Activated naive CD4-positive, alpha-beta T cell treated with anti-CD3 and anti-CD28 coated beads, Interleukin-2, amount 50 U/mL, for 72 hours (primary cell): ENCODE results near the gene TENM4. TPM values are rescaled to one million over a fixed set of nuclear protein-coding genes. Genes with fewer than 3 reads are reported as not detected.
"Not testable (repeated sequence)": the region's sequence is repeated elsewhere in the genome, so short reads cannot be mapped to it uniquely, and the experiment has no call there.

Experiments
- ATAC-seq, 2 donors: fragments of 150-1000 bp; cut with Tn5 transposase; 2 replicates each; pipeline ENCODE4 v1.10.0; 2021; ENCODE audit warnings: mild to moderate bottlenecking in 2 of 2, moderate library complexity in 2 of 2
- DNase-seq, 2 donors: peaks; one replicate each; pipeline ENCODE4 v3.0.0; 2021 to 2022; ENCODE audit warnings: low spot score in 2 of 2
- H3K27ac Mint-ChIP-seq, 2 donors: one replicate each; pipeline ENCODE4 v1.8.0; 2022; ENCODE audit warnings: mild to moderate bottlenecking in 2 of 2, mixed read lengths in 2 of 2
- H3K36me3 Mint-ChIP-seq, 2 donors: one replicate each; pipeline ENCODE4 v1.8.0; 2022; ENCODE audit warnings: mixed read lengths in 2 of 2
- H3K9me3 Mint-ChIP-seq, 2 donors: one replicate each; pipeline ENCODE4 v1.8.0; 2022; ENCODE audit warnings: mixed read lengths in 2 of 2
- total RNA-seq, 2 donors: library from RNA; stranded (reverse); gene quantifications; one replicate each; pipeline ENCODE4 v1.2.3, GENCODE V29; 2022

TENM4 gene
- total RNA-seq, 2 donors from 2014 or later = not detected

DNA sequence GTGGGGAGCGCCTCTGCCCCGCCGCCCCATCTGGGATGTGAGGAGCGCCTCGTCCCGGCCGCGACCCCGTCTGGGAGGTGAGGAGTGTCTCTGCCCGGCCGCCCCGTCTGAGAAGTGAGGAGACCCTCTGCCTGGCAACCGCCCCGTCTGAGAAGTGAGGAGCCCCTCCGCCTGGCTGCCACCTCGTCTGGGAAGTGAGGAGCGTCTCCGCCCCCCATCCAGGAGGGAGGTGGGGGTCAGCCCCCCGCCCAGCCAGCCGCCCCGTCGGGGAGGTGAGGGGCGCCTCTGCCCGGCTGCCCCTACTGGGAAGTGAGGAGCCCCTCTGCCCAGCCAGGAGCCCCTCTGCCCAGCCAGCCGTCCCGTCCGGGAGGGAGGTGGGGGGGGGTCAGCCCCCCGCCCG lies 249.1 kb downstream of the TENM4 start:
- not testable (repeated sequence) for DNase-seq, H3K27ac Mint-ChIP-seq, ATAC-seq, H3K9me3 Mint-ChIP-seq, H3K36me3 Mint-ChIP-seq

DNA sequence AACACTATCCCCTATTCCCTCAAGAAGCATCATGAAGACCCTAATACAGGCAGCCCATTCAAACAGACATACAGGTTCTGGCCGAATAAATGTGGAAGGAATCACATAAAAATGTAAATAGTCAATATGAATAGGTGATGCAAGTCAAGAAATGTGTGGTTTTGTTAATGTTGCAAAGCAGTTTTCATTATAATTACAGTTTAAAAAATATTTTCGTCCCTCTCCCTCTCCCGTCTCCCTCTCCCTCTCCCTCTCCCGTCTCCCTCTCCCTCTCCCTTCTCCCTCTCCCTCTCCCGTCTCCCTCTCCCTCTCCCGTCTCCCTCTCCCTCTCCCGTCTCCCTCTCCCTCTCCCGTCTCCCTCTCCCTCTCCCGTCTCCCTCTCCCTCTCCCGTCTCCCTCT lies 250.3 kb downstream of the TENM4 start:
- not testable (repeated sequence) for DNase-seq, H3K9me3 Mint-ChIP-seq, ATAC-seq, H3K27ac Mint-ChIP-seq, H3K36me3 Mint-ChIP-seq

DNA sequence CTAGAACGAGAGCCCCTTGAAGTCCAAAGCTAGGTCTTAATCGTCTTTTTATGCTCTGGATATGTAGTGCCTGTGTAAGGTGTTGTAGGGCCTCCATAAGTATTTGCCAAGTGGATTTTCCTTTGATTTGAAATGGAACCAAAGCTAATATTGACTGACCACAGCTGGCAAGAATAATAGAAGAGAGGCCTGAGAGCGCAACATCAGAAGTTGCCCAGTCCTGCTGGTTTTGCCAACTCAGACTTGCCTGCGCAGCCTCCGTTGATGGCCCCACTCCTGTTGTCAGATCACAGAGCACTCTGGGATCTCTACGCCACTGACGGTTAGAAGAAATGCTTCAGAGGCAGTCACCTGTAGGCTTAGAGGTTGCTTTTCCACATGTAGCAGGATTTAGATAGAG lies 251.2 kb downstream of the TENM4 start:
- DNase-seq (no peak), ATAC-seq (no peak)
- H3K36me3 Mint-ChIP-seq = no peaks in the 10 kb centered on the region
- peaks cover 5 to 6% of the 10 kb centered on the region in 2 donors for H3K9me3 Mint-ChIP-seq
- no peak overlapping the region for H3K27ac Mint-ChIP-seq

DNA sequence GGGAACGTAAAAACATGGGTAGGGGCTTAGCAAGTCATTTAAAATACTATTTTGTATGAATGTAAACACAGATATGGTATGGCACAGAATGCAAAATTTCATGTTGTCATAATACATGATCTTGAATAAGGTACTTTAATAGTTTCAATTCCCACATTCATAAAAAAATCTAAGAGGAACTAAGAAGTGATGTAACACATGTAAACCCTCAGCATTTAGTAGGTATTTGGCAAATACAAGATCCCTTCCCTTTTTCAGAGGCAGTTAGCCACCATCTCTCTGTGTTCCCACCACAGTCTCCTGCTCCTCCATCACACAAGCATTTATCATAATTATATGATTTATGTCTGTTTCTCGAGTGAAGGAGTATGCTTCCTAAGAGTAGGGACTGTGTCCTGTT lies 251.8 kb downstream of the TENM4 start:
- Mint-ChIP-seq H3K27ac (no peak overlapping the region), H3K36me3 (no peaks in the 10 kb centered on the region), H3K9me3 (peaks cover under 1 to 1% of the 10 kb centered on the region in 2 donors)
- no peak for ATAC-seq
- no peak for DNase-seq

DNA sequence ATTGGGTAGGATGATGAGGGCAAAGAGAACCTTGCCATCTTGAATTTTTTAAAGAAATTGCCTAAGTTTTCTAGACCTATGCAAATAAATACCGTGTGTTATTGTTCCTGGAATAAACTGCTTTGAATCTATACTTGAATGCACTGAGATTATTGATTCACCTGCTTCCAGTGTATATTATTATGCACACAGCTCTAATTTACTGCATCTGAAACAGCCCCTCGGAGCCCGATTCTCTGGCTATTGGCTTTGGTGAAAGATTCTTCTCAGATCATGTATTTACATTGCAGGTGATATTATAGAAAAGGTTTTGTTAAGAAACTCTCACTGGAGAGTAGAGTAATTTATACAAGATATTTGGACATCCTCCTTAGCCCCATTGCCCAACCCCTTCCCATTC lies 254.2 kb downstream of the TENM4 start:
- DNase-seq (no peak), ATAC-seq (no peak)
- H3K27ac Mint-ChIP-seq = no peak overlapping the region
- H3K9me3 Mint-ChIP-seq = peaks cover 0 to 3% of the 10 kb centered on the region in 2 donors
- no peaks in the 10 kb centered on the region for H3K36me3 Mint-ChIP-seq

DNA sequence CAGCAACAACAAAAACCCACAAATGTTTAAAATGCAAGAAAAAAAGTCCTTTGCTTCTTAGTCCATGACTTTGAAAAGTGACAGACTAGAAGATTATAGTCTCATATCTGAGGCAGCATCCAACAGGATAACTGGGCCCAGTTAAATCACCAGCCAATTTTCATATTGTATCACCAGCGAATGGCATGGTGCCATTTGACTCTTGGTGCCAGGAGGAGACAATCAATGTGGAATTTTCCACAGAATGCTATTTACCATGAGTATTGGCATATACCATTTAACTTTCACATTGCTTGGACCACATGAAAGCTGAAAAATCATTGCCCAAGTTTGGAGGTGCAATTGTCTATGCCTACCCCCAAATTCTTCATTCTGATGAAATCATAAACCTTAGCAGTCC lies 255.5 kb downstream of the TENM4 start:
- Mint-ChIP-seq H3K9me3 (peaks cover 0 to 3% of the 10 kb centered on the region in 2 donors), H3K36me3 (no peaks in the 10 kb centered on the region), H3K27ac (no peak overlapping the region)
- ATAC-seq = no peak
- no peak for DNase-seq

DNA sequence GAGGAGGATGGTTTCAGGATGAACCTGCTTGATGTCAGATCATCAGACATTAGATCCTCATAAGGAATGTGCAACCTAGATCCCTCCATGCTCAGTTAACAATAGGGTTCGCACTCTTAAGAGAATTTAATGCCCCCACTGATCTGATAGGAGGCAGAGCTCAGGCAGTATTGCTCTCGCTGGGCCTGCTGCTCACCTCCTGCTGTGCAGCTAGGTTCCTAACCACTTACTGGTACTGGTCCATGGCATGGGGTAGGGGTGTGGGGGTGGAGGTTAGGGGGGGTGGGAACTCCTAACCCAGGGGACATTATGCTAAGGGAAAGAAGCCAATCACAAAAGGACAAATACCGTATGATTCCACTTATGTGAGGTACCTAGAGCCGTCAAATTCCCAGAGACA lies 256.5 kb downstream of the TENM4 start:
- Mint-ChIP-seq H3K36me3 (no peaks in the 10 kb centered on the region), H3K27ac (no peak overlapping the region), H3K9me3 (peaks cover 0 to 3% of the 10 kb centered on the region in 2 donors)
- ATAC-seq (no peak), DNase-seq (no peak)

DNA sequence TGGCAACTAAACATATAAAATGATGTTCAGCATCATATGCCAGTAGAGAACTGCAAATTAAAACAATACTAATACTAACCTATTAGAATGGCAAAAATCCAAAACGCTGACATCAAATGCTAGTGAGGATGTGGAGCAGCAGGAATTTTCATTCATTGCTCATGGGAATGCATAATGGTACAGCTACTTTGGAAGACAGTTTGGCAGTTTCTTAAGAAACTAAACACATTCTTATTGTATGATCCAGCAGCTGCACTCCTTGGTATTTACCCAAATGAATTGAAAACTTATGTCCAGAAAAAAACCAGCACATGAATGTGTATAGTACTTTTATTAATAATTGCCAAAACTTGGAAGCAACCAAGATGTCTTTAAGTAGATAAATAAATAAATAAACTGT lies 258.0 kb downstream of the TENM4 start:
- ATAC-seq (no peak), DNase-seq (no peak)
- Mint-ChIP-seq H3K9me3 (peaks cover 0 to 8% of the 10 kb centered on the region in 2 donors), H3K36me3 (no peaks in the 10 kb centered on the region), H3K27ac (no peak overlapping the region)

DNA sequence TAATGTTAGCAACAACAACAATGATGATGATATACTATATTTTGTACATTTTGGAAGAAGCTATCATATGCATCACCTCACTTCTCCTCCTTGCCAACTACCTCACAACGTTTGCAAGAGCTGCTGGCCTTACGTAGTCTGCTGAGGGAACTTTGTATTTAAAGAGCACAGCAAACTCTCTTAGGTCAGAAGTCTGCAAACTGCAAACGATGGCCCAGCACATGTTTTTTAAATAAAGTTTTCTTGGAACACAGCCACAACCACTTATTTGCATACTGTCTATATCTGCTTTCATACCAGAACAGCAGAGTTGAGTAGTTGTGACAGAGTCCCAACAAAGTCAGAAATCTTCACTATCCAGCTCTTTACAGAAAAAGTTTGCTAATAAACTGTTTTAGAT lies 261.7 kb downstream of the TENM4 start:
- Mint-ChIP-seq H3K36me3 (no peaks in the 10 kb centered on the region), H3K9me3 (peaks cover 0 to 11% of the 10 kb centered on the region in 2 donors), H3K27ac (no peak overlapping the region)
- ATAC-seq (no peak), DNase-seq (no peak)

DNA sequence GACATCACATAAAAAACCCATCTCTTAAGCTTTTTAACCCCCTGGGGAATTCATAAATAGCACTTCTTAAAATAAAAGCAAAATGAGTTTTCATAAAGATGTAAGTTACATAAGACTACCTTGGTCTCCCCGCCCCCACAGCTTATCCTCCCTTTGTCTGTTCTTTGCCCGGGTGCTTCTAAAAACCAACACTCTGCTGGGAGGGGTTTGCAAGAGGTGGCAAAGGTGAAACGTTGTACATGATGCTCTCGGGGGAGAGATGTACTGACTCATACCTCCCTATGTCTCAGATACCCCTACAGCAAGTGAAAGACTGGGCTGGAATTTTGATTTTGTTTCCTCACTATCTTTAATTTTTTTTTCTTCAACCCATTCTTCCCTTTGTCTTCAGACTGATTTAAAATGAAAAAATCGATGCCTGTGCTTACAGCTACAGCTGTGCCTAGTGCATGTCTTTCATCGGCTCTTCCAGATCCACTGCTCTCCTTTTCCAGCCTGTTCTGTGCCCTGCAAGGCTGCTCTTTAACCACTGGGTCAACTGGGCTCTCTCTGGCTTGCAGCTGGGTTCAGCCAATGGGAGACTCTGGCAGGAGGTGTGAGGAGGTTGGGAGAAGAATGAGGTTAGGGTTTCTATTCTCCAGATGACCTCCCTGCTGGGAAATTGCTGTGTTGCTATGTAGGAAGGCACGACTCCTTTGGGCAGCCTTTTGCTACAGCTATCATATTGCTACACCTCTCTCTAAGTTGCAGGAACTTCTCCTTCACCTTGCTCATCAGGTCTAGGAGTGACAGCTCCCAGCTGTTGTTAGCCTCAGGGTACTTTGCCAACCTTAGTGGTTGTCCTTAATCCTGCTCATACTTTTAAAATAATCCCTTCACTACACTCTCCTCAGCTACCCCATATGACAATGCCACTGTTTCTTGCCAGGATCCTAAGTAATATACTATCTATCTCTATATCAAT lies 266.5 kb downstream of the TENM4 start:
- Mint-ChIP-seq H3K27ac (no peak overlapping the region), H3K36me3 (no peaks in the 10 kb centered on the region), H3K9me3 (peaks cover 0 to 8% of the 10 kb centered on the region in 2 donors)
- DNase-seq (no peak), ATAC-seq (no peak)

DNA sequence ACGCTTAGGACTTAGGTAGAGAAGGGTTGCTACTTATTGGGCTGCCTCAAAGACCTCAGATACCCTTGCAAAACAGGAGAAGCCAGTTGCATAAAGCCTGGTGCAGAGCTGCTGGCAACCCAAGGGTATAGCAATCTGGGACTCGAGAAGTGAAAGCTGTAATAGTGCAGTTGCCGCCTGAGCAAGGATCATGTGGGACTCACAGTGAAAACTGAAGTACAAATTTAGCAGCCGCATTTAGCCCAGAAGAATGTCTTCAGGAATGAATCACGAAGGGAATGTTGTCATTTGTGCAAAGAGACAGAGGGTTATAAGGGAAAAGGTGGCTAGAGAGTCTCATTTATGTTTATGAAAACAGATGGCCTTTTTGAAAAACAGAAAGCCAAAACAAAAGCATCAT lies 267.2 kb downstream of the TENM4 start:
- Mint-ChIP-seq H3K36me3 (no peaks in the 10 kb centered on the region), H3K9me3 (peaks cover 0 to 8% of the 10 kb centered on the region in 2 donors), H3K27ac (no peak overlapping the region)
- ATAC-seq (no peak), DNase-seq (no peak)

DNA sequence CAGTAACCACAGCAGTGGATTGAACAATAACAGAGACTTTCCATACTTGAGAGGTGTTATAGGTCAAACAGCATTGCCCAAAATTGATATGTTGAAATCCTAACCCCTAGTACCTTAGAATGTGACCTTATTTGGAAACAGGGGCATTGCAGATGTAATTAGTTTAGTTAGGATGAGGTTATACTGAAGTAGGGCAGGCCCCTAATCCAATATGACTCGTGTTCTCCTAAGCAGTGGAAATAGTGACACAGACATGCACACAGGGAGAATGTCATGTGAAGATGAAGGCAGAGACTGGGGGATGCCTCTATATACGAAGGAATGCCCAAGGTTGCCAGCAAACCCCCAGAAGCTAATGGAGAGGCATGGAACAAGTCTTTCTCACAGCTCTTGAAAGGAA lies 270.5 kb downstream of the TENM4 start:
- no peaks in the 10 kb centered on the region for H3K9me3 Mint-ChIP-seq
- no peak for DNase-seq
- H3K36me3 Mint-ChIP-seq = no peaks in the 10 kb centered on the region
- H3K27ac Mint-ChIP-seq = no peak overlapping the region
- ATAC-seq = no peak

DNA sequence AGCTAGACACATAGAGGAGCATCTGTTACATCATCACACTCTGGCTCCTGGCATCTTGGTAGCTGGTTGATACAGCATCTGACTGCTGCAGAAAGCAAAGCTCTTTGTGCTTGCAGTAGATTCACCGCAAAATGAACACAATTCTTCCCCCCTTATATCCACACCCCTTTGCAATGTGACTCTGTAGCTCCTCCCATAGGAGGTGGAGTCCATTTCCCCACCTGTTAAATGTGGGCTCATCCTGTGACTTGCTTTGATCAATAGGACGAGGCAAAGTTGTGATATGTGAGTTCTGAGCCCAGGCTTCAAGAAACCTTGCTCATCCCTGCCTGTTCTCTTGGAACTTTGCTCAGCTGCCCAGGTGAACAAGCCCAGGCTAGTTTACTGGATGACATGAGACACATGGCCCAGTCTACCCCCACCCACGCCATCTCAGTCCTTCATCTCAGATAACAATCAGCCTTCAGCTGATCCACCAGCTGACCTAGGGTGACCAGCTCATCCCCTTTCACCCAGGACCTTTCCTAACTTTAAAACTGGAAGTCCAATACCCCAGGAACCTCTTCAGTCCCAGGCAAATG lies 272.2 kb downstream of the TENM4 start:
- ATAC-seq (no peak), DNase-seq (no peak)
- H3K9me3 Mint-ChIP-seq = no peaks in the 10 kb centered on the region
- H3K36me3 Mint-ChIP-seq = no peaks in the 10 kb centered on the region
- H3K27ac Mint-ChIP-seq = no peak overlapping the region

DNA sequence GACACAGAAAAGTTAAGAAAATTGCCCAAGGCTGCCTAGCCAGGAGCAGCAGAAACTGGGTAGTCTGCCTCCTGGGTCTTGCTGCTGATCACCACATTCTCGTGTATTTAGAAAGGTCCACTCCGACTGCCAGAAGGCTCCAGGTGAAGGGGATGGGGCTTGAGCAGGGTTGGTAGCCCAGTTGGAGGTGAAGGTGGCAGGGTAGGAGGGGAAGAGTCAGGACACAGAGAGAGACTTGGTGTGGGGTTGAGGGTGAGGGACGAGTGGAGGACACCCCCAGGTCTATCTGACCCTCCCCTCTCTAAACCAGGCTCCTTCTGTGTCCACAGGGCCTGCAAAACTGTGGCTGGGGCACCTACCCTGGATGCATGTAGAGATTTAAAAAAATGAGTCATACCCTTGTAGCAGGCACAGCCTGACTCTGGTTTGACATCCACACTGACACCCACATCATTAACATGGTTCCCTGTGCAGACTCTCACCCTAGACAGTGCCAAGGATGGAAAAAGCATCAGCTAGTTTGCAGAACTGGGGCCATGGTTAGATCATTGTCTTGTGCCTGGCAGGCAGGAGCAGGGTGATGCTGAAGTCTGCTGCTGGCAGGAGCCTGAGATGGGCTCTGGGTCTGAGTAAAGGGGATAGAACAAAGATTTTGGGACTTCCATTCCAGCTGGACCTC lies 273.2 kb downstream of the TENM4 start:
- ATAC-seq (no peak), DNase-seq (no peak)
- peak overlapping the region in 1 of 2 donors; percentile 66 for H3K27ac Mint-ChIP-seq
- no peaks in the 10 kb centered on the region for H3K9me3 Mint-ChIP-seq
- H3K36me3 Mint-ChIP-seq = no peaks in the 10 kb centered on the region

DNA sequence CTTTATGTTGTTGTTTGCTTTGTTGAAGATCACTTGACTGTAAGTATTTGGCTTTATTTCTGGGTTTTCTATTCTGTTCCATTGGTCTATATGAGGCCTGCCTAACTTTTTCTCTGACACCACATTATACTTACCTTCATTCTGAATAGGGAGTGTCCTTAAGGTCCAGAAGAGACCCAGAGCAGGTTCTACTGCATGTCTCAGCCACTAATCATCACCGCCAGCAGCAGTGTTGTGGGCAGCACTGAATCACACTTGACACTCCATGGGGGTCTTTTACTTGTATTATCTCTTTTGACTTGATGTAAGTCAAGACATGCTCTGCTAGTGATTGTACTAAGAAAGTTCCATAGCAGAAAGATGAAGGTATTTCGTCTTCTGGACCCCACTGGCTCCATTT lies 274.9 kb downstream of the TENM4 start:
- Mint-ChIP-seq H3K9me3 (no peaks in the 10 kb centered on the region), H3K36me3 (no peaks in the 10 kb centered on the region), H3K27ac (no peak overlapping the region)
- ATAC-seq (no peak), DNase-seq (no peak)

DNA sequence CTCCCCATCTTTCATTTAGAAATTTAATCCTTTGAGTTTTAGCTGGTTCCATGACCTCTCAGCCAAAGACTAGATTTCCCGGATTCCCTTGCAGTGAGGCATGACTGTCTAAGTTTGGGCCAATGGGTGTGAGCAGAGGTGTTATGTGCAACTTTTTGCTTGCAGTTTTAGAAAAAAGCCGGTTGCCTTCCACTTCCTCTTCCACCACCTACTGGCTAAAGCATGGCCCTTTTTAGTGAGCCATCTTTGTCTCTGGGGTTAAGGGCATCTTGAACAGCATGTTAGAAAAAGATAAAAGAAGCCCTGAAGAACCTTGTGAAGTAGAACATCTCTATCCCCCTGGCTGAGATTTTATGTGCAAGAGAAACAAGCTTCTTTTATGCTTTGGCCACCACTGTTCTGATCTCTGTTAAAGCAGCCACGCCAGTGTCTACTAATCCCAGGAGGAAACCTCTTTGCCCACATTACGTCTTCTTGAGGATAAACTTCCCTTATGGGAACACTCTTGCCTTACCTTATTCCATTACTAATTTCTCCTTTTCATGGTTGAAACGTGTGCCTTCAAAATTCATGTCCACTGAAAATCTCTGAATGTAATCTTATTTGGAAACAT lies 279.9 kb downstream of the TENM4 start:
- Mint-ChIP-seq H3K36me3 (peaks cover 0 to 5% of the 10 kb centered on the region in 2 donors), H3K27ac (no peak overlapping the region)
- no peak for ATAC-seq

More for the DNA sequence above, 279.9 kb downstream of the TENM4 start:
- no peak for DNase-seq
- peaks cover 3 to 8% of the 10 kb centered on the region in 2 donors for H3K9me3 Mint-ChIP-seq
